ENCODE results near the gene EMC10.

DNA sequence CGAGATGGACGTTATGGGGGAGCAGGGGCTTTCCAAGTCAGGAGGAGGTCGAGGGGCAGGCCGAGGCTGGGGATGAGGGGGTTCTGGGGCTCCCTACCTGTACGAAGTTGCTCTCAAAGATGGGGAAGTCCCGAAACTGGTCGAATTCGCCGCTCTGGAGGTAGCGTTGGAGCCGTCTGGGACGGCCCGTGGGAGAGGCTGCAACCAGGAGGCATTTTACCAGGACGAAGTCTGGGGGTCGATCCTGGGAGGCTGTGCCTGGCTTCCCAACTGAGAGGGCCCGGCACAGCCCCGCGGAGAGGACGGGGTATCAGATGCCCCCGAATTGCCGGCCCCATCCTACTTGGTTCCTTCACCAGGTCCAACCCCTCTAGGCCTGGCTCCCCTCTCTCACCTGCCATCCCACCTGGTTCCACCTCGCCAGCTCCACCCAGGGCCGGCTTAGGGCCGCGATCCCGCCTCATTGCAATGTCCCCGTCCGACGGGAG, 527 bp upstream of the EMC10 start:
- TF ChIP-seq EZH2 (IDR thresholded peaks at IDR 0.05) (no peak), POLR2AphosphoS5 (IDR thresholded peaks at IDR 0.05; ENCODE audit: borderline replicate concordance, low read depth, low read length) (no peak), FOXP2 (optimal IDR thresholded peaks at IDR 0.05; ENCODE audit: control extremely low read depth, extremely low read length, insufficient read depth) (no peak)
